SK-N-SH treated with all-trans-retinoic acid at 6 μM for 48 hours (cell line): ENCODE data around the gene TEDC2.

Experiments used
- OSR1 ChIP-seq: fragments of 250-450 bp; sonication (Bioruptor Pico); IDR thresholded peaks from 2 replicates; pipeline ENCODE4 v1.8.0; 2022; ENCODE audit warnings: moderate library complexity, mild to moderate bottlenecking, inconsistent platforms
- PATZ1 ChIP-seq: fragments of 250-450 bp; sonication (Bioruptor Pico); IDR thresholded peaks from 2 replicates; pipeline ENCODE4 v1.8.0; 2020; ENCODE audit warnings: mild to moderate bottlenecking, moderate library complexity, borderline replicate concordance
- ZNF70 ChIP-seq: fragments of 450-650 bp; formaldehyde crosslinking; IDR thresholded peaks from 2 replicates; pipeline ENCODE4 v1.5.0; 2020; ENCODE audit warnings: mild to moderate bottlenecking, moderate library complexity
- ZNF8 ChIP-seq: fragments of 450-650 bp; formaldehyde crosslinking; IDR thresholded peaks from 2 replicates; pipeline ENCODE4 v1.5.0; 2020; ENCODE audit warnings: mild to moderate bottlenecking, moderate library complexity
- TF ChIP-seq, protein P1 (sequence below): fragments of 250-450 bp; sonication (Bioruptor Pico); IDR thresholded peaks from 2 replicates; pipeline ENCODE4 v1.5.1; 2021; ENCODE audit warnings: mild to moderate bottlenecking, moderate library complexity

DNA sequence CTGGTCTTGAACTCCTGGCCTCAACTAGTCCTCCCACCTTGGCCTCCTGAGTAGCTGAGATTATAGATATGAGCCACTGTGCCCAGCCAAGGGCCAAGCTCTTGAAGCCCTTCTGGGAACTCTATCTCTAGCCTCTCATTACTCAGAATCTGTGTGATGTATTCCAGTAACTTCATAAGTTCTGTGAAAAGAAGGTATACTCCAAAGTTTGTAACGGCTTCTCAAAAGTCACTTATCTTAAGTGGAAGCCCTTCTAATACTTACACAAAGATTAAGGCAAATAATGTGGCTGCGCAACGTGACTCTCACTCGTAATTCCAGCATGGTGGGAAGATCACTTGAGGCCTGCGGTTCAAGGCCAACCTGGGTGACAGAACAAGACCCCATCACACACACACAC, 34.7 kb downstream of the TEDC2 start:
- TF ChIP-seq, protein P1, sequence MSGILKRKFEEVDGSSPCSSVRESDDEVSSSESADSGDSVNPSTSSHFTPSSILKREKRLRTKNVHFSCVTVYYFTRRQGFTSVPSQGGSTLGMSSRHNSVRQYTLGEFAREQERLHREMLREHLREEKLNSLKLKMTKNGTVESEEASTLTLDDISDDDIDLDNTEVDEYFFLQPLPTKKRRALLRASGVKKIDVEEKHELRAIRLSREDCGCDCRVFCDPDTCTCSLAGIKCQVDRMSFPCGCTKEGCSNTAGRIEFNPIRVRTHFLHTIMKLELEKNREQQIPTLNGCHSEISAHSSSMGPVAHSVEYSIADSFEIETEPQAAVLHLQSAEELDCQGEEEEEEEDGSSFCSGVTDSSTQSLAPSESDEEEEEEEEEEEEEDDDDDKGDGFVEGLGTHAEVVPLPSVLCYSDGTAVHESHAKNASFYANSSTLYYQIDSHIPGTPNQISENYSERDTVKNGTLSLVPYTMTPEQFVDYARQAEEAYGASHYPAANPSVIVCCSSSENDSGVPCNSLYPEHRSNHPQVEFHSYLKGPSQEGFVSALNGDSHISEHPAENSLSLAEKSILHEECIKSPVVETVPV (CRISPR knock-in tag): no peak
- TF ChIP-seq ZNF8 (CRISPR knock-in tag): no peak
- no peak for TF ChIP-seq OSR1 (CRISPR knock-in tag)
- no peak for TF ChIP-seq ZNF70 (CRISPR knock-in tag)
- TF ChIP-seq PATZ1 (CRISPR knock-in tag): no peak
